GM18909 (cell line): Measurements from ENCODE around the gene PIEZO2.
"Not testable (repeated sequence)": the region's sequence is repeated elsewhere in the genome, so short reads cannot be mapped to it uniquely, and the experiment has no call there.

Experiments used
- ATAC-seq: cut with Tn5 transposase; IDR thresholded peaks from one replicate; pipeline ENCODE4 v1.9.1; 2021; ENCODE audit warnings: mild to moderate bottlenecking; ENCODE audit not compliant: unreplicated experiment, poor library complexity

PIEZO2 gene

DNA sequence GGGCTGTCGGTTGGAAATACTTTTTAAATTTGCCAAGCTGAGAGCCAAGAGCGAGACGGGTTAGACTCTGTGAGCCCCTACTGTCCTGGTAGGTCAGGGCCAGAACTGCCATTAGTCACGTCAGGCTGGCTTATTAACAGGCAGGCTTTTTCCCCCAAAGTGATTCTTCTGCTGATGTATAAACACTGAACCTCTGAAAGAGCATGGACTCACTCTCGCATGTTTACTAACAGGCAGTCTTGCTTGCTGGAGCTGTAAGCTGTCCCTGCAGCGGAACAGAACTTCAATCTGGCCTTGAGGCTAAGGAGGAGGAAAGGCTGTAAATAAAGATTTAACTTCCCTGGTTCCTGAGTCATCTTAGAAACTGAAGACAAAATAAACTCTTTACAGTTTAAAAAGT, 288.4 kb downstream of the PIEZO2 start:
- no peak for ATAC-seq

- ATAC-seq = no peak
Observed at GRCh38 chr18:10860382-10860781, 289.0 kb downstream of the PIEZO2 start.

DNA sequence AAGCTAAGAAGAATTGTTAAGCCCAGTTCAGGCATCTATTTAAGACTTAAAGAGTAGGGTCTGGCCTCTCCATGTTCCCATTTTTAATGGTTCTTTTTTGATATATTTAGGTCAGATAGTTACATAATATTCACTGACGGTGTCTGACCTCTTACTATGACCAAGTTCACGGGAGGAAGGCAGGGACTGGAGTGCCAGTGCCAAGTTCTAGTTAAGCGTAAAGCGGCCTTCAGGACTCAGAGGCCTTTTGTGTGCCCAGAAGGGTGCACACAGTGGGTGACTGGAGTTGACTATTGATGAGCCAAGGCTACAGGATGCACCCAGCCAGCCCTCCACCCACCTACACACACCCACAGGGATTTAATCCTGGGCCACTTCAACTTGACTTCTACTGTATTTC, 290.9 kb downstream of the PIEZO2 start:
- no peak for ATAC-seq

DNA sequence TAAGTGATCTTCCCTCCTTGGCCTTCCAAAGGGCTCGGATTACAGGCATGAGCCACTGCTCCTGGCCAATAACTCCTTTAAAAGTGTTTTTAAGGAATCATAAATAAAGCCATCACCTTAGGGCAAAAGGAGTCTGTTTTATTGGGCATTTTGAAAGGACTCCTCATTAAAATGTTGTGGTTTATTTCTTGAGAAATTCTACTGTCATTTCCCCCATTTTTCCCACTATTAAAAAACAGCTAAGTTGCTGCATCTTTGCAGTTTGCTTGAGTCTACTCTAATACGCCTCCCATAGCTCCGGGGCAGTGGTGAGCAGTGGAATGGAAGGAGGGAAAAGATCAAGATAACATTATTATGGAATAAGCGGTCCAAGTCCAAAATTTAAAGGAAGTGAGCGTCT, 293.2 kb downstream of the PIEZO2 start:
- no peak for ATAC-seq

DNA sequence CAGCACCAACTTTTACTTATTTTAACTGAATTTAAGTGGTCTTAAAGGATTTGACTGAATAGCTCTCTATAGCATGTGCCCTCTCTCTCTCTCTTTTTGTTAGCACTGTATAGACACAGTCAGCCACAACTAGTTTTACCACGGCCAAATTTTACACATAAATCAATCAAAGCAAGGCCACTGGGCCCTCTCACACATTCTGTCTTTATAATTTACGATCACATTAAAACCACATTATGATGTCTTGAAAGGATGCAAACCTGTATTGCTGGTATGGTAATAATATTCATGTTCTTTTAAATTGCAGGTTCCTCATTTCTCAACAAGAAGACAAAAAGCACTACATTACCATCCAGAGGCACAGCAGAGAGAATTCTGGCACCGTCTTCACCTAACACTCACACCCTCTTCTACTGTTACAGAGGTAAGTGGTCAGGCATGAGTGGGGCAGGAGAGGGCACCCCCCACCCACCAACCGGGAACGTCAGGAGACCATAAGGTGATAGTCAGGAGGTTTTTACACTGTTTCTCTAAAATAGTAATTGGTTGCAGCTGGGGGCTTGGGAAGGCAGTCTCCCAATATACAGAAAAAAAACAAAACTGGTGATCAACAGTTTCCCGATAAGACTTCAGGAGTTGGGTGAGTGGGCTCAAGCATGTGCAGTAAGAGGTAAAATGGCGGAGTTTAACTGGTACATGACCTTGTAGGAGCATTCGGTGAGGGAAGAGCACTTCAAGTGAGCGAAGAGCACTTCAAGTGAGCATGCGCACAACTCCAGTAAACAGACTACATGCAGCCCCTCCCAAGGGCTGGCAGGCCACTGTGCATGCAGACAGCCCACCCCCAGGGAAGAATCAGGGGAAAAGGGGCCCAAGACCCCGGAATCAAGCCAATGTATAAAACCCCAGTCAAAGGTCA, 296.7 kb downstream of the PIEZO2 start:
- no peak for ATAC-seq

- no peak for ATAC-seq
Observed at GRCh38 chr18:10851824-10852319, 297.5 kb downstream of the PIEZO2 start.

DNA sequence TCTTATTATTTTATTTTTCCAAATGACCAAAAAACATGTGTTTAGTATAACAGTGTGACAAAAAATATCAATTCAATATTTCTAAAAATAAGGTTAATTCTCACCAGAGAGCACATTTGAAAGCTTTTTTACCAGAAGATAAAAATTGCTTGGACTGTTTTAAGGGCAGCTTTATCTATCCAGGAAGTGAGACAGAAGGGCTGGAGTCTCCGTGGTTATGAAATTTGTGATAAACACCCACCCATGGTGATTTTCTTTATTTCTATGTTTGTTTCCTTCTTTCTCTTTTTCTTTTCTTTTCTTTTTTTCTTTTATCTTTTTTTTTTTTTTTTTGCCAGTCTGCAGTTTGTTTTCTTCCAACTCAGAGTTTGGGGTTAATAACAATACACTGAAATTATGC, 298.5 kb downstream of the PIEZO2 start:
- no peak for ATAC-seq

- ATAC-seq = no peak
Observed at GRCh38 chr18:10850216-10850615, 299.2 kb downstream of the PIEZO2 start.

DNA sequence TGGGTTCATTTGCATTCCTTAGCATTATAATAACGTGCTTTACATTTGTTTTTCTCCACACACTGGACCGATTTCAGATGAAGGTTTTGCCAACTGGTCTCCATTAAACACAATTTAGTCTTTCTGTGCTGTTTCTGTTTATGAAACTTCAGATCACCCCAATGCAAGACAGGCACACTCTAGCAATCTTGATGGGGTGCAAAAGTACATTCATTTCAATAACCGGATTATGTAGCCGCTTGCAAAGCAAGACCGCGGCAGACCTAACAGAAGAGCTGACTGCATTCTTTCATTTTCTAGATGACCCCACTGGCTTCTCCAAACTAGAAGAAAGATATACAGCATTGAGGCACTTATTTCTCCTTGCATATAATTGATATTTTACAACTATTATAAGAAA, 301.5 kb downstream of the PIEZO2 start:
- ATAC-seq = no peak

DNA sequence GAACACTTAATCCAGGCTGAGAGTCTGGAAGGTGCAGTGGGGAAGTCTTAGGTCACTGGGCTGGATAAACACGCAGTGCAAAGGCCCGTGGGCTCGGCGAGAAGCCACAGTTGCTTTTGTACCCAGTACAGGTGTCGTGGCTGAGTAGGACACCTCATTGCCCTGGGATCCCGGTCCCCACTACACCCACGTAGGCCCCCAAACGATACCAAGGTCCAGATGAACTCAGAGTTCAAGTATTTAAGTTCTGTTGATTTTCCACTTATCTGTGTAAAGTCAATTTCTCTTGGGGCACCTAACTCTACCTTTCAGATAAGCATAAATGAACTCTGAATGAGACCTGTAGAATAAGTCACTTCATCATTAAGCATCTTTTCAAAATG, 302.0 kb downstream of the PIEZO2 start:
- ATAC-seq = no peak

- ATAC-seq = no peak
Observed at GRCh38 chr18:10846657-10847407, 302.5 kb downstream of the PIEZO2 start.

- not testable (repeated sequence) for ATAC-seq
Observed at GRCh38 chr18:10846035-10846434, 303.3 kb downstream of the PIEZO2 start.

- no peak for ATAC-seq
Observed at GRCh38 chr18:10843565-10843964, 305.8 kb downstream of the PIEZO2 start.

DNA sequence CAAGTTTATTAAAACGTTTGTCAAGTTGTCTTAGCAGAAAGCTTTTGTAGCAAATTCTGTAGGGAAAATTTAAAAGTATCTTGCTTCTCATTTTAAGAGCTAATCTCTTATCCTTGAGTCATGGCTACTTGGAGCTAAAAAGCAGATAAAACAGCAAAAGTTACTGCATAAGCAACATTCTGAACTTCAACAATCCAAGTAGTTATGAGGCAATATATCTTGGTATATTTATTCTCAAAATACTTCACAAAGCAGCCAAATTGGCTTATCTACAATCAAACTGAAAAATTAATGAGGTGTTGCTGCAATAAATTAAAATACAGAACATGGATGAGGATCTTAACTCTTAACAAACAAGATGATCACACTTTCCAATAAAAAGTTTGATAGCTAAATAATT, 306.5 kb downstream of the PIEZO2 start:
- ATAC-seq = no peak

GRCh38 chr18:10842371-10842770, 307.0 kb downstream of the PIEZO2 start:
- no peak for ATAC-seq

- ATAC-seq = no peak
Observed at GRCh38 chr18:10841203-10841602, 308.2 kb downstream of the PIEZO2 start.

DNA sequence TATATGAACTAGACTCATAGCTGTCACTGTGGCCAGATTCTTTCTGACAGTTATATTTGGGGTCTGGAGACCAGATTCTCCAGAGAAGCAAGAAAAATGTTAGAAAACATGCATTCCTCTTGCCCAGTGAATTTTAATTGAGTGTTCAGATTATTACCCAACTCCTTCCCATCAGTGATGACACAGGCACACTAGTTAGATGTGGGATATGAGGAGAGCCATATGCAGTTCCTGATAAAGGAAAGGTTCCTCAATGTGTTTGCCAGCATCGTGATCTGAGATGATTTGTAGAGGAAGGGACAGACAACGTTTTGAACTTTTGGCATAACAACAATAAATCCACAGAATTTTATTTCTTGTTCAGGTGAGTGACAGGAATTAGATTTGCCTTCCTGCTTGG, 308.6 kb downstream of the PIEZO2 start:
- ATAC-seq = no peak

GRCh38 chr18:10839421-10839820, 309.9 kb downstream of the PIEZO2 start:
- ATAC-seq = no peak

DNA sequence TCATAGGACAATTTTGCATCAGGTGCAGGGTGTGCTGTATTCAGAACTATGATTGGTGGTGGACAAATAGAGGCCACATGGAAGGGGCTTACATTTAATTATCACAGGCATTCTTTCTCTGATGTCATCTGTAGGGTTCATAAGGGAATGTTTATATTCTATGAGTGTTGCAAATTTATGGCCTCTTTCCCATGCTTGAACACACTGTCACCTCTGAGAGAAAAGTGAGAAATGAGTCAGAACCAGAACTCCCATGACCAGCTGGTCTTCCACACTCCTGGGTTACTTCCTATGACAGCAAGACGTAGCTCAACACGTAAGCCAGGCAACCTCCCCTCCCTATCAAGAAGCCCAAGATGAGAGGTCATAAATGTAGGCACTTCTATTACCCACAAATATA, 310.8 kb downstream of the PIEZO2 start:
- ATAC-seq = no peak

- no peak for ATAC-seq
Observed at GRCh38 chr18:10834128-10834815, 315.1 kb downstream of the PIEZO2 start.

- ATAC-seq = no peak
Observed at GRCh38 chr18:10833656-10834055, 315.7 kb downstream of the PIEZO2 start.
